Astrocyte (in vitro differentiated cells and primary cell): ENCODE measurements around the gene PVALB. TPM values are rescaled to one million over a fixed set of nuclear protein-coding genes. Genes with fewer than 3 reads are reported as not detected.

ENCODE experiments used
- DNase-seq: peaks from one replicate; pipeline ENCODE4 v3.0.0-alpha.2; 2010; ENCODE audit warnings: low read depth
- FAIRE-seq: peaks from 2 replicates; lab custom pipeline; 2011; peaks lifted over from hg19 to GRCh38; lab: Jason Lieb, UNC
- H2AFZ ChIP-seq: 2 replicates; pipeline ENCODE4 v1.6.0; 2012; ENCODE audit warnings: low read depth, low read length, inconsistent platforms
- H3K27ac ChIP-seq: 2 replicates; pipeline ENCODE4 v1.5.1; 2011; ENCODE audit warnings: low read depth, low read length, inconsistent platforms
- H3K27me3 ChIP-seq: 2 replicates; pipeline ENCODE4 v1.6.0; 2011; ENCODE audit warnings: low read length, inconsistent platforms; ENCODE audit not compliant: insufficient read depth
- H3K36me3 ChIP-seq: 2 replicates; pipeline ENCODE4 v1.5.1; 2011; ENCODE audit warnings: low read length, inconsistent platforms; ENCODE audit not compliant: insufficient read depth
- H3K4me1 ChIP-seq: 2 replicates; pipeline ENCODE4 v1.5.1; 2011; ENCODE audit warnings: low read length, inconsistent platforms; ENCODE audit not compliant: insufficient read depth
- H3K4me2 ChIP-seq: 2 replicates; pipeline ENCODE4 v1.6.0; 2012; ENCODE audit warnings: low read length, inconsistent platforms
- H3K4me3 ChIP-seq: 2 replicates; pipeline ENCODE4 v1.5.1; 2011; ENCODE audit warnings: low read depth, mild to moderate bottlenecking, low read length, inconsistent platforms; ENCODE audit not compliant: insufficient read depth
- H3K79me2 ChIP-seq: 2 replicates; pipeline ENCODE4 v1.6.0; 2012; ENCODE audit warnings: mild to moderate bottlenecking, low read length, inconsistent platforms; ENCODE audit not compliant: insufficient read depth
- H3K9ac ChIP-seq: 2 replicates; pipeline ENCODE4 v1.6.0; 2012; ENCODE audit warnings: mild to moderate bottlenecking, low read length, inconsistent platforms
- H3K9me3 ChIP-seq: 2 replicates; pipeline ENCODE4 v1.5.1; 2012; ENCODE audit warnings: low read depth, mild to moderate bottlenecking, low read length, inconsistent platforms; ENCODE audit not compliant: insufficient read depth
- H4K20me1 ChIP-seq: 2 replicates; pipeline ENCODE4 v1.6.0; 2012; ENCODE audit warnings: low read length, inconsistent platforms; ENCODE audit not compliant: insufficient read depth
- H3K27ac Mint-ChIP-seq: one replicate; pipeline ENCODE4 v1.8.0; 2021; ENCODE audit warnings: mild to moderate bottlenecking, mixed read lengths; ENCODE audit not compliant: unreplicated experiment
- H3K27me3 Mint-ChIP-seq: one replicate; pipeline ENCODE4 v1.8.0; 2021; ENCODE audit warnings: low read depth, mixed read lengths; ENCODE audit not compliant: unreplicated experiment
- H3K36me3 Mint-ChIP-seq: one replicate; pipeline ENCODE4 v1.8.0; 2021; ENCODE audit warnings: low read depth, mixed read lengths; ENCODE audit not compliant: unreplicated experiment
- H3K4me1 Mint-ChIP-seq: one replicate; pipeline ENCODE4 v1.8.0; 2021; ENCODE audit warnings: low read depth, mixed read lengths; ENCODE audit not compliant: unreplicated experiment
- H3K4me3 Mint-ChIP-seq: one replicate; pipeline ENCODE4 v1.8.0; 2021; ENCODE audit warnings: mild to moderate bottlenecking, moderate library complexity, mixed read lengths; ENCODE audit not compliant: unreplicated experiment
- H3K9me3 Mint-ChIP-seq: one replicate; pipeline ENCODE4 v1.8.0; 2021; ENCODE audit warnings: mild to moderate bottlenecking, mixed read lengths; ENCODE audit not compliant: unreplicated experiment
- CTCF ChIP-seq: IDR thresholded peaks from 2 replicates; pipeline ENCODE4 v1.5.1; 2011; ENCODE audit warnings: low read depth, mild to moderate bottlenecking, inconsistent platforms, low read length, moderate library complexity; ENCODE audit not compliant: insufficient read depth
- EZH2 ChIP-seq: IDR thresholded peaks from 2 replicates; pipeline ENCODE4 v1.6.1; 2012; ENCODE audit warnings: mild to moderate bottlenecking, low read length, inconsistent platforms; ENCODE audit not compliant: insufficient read depth
- total RNA-seq: library from RNA; stranded (reverse); gene quantifications from 2 replicates; pipeline ENCODE4 v1.2.1, GENCODE V29; 2021

PVALB gene
- total RNA-seq, 1 donor from 2014 or later: not detected

DNA sequence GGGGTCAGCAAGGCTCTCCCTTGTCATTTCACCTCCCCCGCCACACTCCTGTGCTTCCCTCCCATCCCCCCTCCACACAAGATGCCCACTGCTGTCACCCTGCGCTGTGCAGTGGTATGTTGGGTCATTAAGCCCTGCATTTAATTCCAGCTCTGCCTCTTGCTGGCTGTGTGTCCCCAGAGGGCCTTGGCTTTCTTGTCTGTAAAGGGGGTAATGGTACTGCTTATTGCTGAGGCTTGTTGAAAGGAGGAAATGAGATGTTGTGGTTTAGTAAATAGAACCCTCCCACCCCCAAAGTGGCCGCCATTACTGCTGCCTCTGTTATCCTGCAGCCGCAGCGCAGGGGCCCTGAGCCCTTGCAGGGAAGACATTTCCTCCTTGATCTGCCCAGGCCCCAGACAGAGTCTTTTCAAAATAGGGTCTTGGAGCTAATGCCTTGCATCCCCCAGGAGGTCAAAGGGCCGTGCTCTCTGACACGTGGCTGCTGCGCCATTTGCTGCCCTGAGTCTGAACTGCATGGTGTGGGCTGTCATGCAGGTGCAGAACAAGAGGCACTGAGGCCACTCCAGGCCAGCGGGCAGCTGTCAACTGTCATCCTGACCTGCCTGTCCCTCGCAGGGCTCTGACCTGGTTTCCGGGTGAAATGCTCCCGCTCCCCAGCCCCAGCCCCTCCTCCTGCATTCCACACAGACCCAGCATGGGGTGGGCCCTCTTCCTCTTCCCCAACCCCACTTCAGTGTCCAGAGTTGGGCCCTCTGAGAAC, 18.7 kb downstream of the PVALB start:
- Histone ChIP-seq H3K9ac (no peak overlapping the region), H3K4me2 (no peak overlapping the region), H3K27ac (no peak overlapping the region), H4K20me1 (no peaks in the 10 kb centered on the region), H3K4me1 (no peaks in the 10 kb centered on the region), H3K9me3 (no peaks in the 10 kb centered on the region), H3K36me3 (no peaks in the 10 kb centered on the region), H2AFZ (no peak overlapping the region), H3K27me3 (peaks cover 11% of the 10 kb centered on the region), H3K4me3 (no peak overlapping the region), H3K79me2 (no peaks in the 10 kb centered on the region)
- Mint-ChIP-seq H3K4me1 (no peaks in the 10 kb centered on the region), H3K27me3 (peaks cover 40% of the 10 kb centered on the region), H3K9me3 (no peaks in the 10 kb centered on the region), H3K36me3 (no peaks in the 10 kb centered on the region), H3K27ac (no peak overlapping the region), H3K4me3 (no peak overlapping the region)
- no peak for TF ChIP-seq CTCF
- no peak for TF ChIP-seq EZH2
- FAIRE-seq: no peak
- no peak for DNase-seq

GRCh38 chr22:36797374-36797773, 19.5 kb downstream of the PVALB start:
- TF ChIP-seq EZH2 (no peak), CTCF (no peak)
- Histone ChIP-seq H4K20me1 (no peaks in the 10 kb centered on the region), H3K9me3 (no peaks in the 10 kb centered on the region), H3K27me3 (peaks cover 11% of the 10 kb centered on the region), H3K4me2 (no peak overlapping the region), H3K4me3 (no peak overlapping the region), H3K4me1 (no peaks in the 10 kb centered on the region), H3K27ac (no peak overlapping the region), H3K9ac (no peak overlapping the region), H3K36me3 (no peaks in the 10 kb centered on the region), H3K79me2 (no peaks in the 10 kb centered on the region), H2AFZ (no peak overlapping the region)
- DNase-seq: no peak
- Mint-ChIP-seq H3K36me3 (no peaks in the 10 kb centered on the region), H3K4me3 (no peak overlapping the region), H3K27me3 (peaks cover 35% of the 10 kb centered on the region), H3K9me3 (no peaks in the 10 kb centered on the region), H3K4me1 (no peaks in the 10 kb centered on the region), H3K27ac (no peak overlapping the region)
- no peak for FAIRE-seq

DNA sequence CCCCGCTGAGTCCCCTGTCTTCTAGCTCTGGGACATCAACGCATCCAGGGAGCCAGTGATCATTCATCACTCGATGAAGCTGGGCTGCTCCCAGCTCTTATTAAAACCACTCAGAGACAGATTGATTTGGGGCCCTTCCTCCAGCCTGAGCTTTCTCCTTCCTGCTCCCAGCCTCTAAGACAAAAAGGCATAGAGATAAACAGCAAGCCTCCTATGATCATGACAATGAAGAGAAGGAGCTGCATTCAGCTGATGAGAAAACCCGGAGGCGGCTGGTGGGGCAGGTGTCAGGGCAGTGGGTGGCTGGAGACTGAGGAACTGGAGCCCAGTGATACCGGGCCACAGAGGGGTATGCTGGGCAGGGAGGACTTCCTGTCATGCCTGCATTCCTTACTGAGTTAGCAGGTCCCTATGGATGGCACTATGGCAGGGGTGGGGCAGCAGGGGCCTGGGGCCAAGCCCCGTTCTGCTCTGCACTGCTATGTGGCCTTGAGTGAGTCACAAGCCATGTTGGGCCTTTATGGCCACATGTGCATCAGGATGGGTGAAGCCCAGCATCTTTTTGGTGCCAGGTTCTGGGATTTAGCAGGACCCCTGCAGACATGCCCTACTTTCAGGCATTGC, 20.2 kb downstream of the PVALB start:
- Histone ChIP-seq H3K4me2 (no peak overlapping the region), H3K27ac (no peak overlapping the region), H2AFZ (no peak overlapping the region), H3K9me3 (no peaks in the 10 kb centered on the region), H3K27me3 (peaks cover 11% of the 10 kb centered on the region), H4K20me1 (no peaks in the 10 kb centered on the region), H3K4me3 (no peak overlapping the region), H3K79me2 (no peaks in the 10 kb centered on the region), H3K36me3 (no peaks in the 10 kb centered on the region), H3K9ac (no peak overlapping the region), H3K4me1 (no peaks in the 10 kb centered on the region)
- Mint-ChIP-seq H3K36me3 (no peaks in the 10 kb centered on the region), H3K27me3 (peaks cover 31% of the 10 kb centered on the region), H3K27ac (no peak overlapping the region), H3K4me3 (no peak overlapping the region), H3K4me1 (no peaks in the 10 kb centered on the region), H3K9me3 (no peaks in the 10 kb centered on the region)
- FAIRE-seq (no peak), DNase-seq (no peak)
- TF ChIP-seq EZH2: no peak
- no peak for TF ChIP-seq CTCF
